B cell (primary cell): ENCODE measurements around the gene EXD1. TPM values are rescaled to one million over a fixed set of nuclear protein-coding genes. Genes with fewer than 3 reads are reported as not detected.

Experiments used
- ATAC-seq: fragments of 200-7000 bp; cut with Tn5 transposase; one replicate; pipeline ENCODE4 v1.10.0; 2021; ENCODE audit warnings: low read depth, mild to moderate bottlenecking, moderate number of reproducible peaks, moderate library complexity
- CTCF ChIA-PET: fragments of 350-600 bp; sonication (Branson Sonifier 250); formaldehyde crosslinking; loops from one replicate; lab custom pipeline; 2021; ENCODE audit warnings: antibody characterized with exemption, inconsistent platforms; lab: Charles Lee
- POLR2A ChIA-PET: fragments of 350-600 bp; sonication (Branson Sonifier 250); formaldehyde crosslinking; loops from one replicate; lab custom pipeline; 2021; ENCODE audit warnings: antibody characterized with exemption; lab: Charles Lee
- DNase-seq: peaks from one replicate; pipeline ENCODE4 v3.0.0; 2013
- H2AFZ ChIP-seq: 2 replicates; pipeline ENCODE4 v1.6.1; 2012; ENCODE audit warnings: mild to moderate bottlenecking, low read depth, low read length; ENCODE audit not compliant: insufficient read depth, poor library complexity, severe bottlenecking
- H3K27ac ChIP-seq, 2 donors: 1 replicate in 1 of 2; 2 replicates in 1 of 2; pipeline ENCODE4 v1.5.1; 2012 to 2013; ENCODE audit warnings: low read length in 2 of 2, mild to moderate bottlenecking in 2 of 2, moderate library complexity in 1 of 2
- H3K27me3 ChIP-seq, 4 experiments: fragments of 200-600 bp in 1 of 4; sonication (generic) in 1 of 4; replicated peaks in 1 of 4; 1 replicate in 2 of 4; 2 replicates in 2 of 4; pipeline versions ENCODE4 v1.6.1 to v1.7.0; 2013 to 2016; ENCODE audit warnings: low read length in 3 of 4, mild to moderate bottlenecking in 2 of 4, mixed read lengths in 1 of 4, moderate library complexity in 1 of 4; ENCODE audit not compliant: insufficient read depth in 4 of 4, control insufficient read depth in 3 of 4; ENCODE audit errors: control extremely low read depth in 1 of 4
- H3K36me3 ChIP-seq, 2 experiments: replicated peaks in 1 of 2; 1 replicate in 1 of 2; 2 replicates in 1 of 2; pipeline versions ENCODE4 v1.6.1 to v1.7.1; 2013; ENCODE audit warnings: low read length in 1 of 2; ENCODE audit not compliant: insufficient read depth in 2 of 2, control insufficient read depth in 1 of 2; ENCODE audit errors: control extremely low read depth in 1 of 2, extremely low read depth in 1 of 2
- H3K4me1 ChIP-seq, 2 donors: fragments of 200-600 bp in 1 of 2; sonication (generic) in 1 of 2; 1 replicate in 1 of 2; 2 replicates in 1 of 2; pipeline versions ENCODE4 v1.5.1 to v1.6.1; 2013 to 2017; ENCODE audit warnings: low read length in 2 of 2; ENCODE audit not compliant: control insufficient read depth in 2 of 2, insufficient read depth in 2 of 2
- H3K4me2 ChIP-seq: replicated peaks from 2 replicates; pipeline ENCODE3; 2012; ENCODE audit warnings: mild to moderate bottlenecking, low read depth, low read length; ENCODE audit not compliant: poor library complexity, severe bottlenecking
- H3K4me3 ChIP-seq, 5 experiments: fragments of 200-600 bp in 1 of 5; sonication (generic) in 1 of 5; 1 replicate in 3 of 5; 2 replicates in 2 of 5; pipeline versions ENCODE4 v1.5.1 to v1.7.0; 2011 to 2016; ENCODE audit warnings: low read length in 4 of 5, mild to moderate bottlenecking in 4 of 5, low read depth in 2 of 5, control low read depth in 1 of 5, moderate library complexity in 1 of 5; ENCODE audit not compliant: insufficient read depth in 1 of 5; ENCODE audit errors: control extremely low read depth in 1 of 5, extremely low read depth in 1 of 5
- H3K79me2 ChIP-seq: fragments of 200-600 bp; sonication (generic); one replicate; pipeline ENCODE4 v1.6.0; 2016; ENCODE audit warnings: low read length; ENCODE audit not compliant: control insufficient read depth, insufficient read depth
- H3K9ac ChIP-seq: fragments of 200-600 bp; sonication (generic); 2 replicates; pipeline ENCODE4 v1.6.1; 2017; ENCODE audit warnings: mild to moderate bottlenecking, low read length, moderate library complexity
- H3K9me3 ChIP-seq, 3 donors: one replicate each; pipeline versions ENCODE4 v1.6.1 to v1.7.1; 2013; ENCODE audit warnings: low read length in 2 of 3; ENCODE audit not compliant: control insufficient read depth in 2 of 3, insufficient read depth in 1 of 3; ENCODE audit errors: control extremely low read depth in 1 of 3
- H4K20me1 ChIP-seq: 2 replicates; pipeline ENCODE4 v1.6.0; 2012; ENCODE audit warnings: mild to moderate bottlenecking, low read length; ENCODE audit not compliant: insufficient read depth, control insufficient read depth, poor library complexity, severe bottlenecking
- H3K27ac Mint-ChIP-seq: one replicate; pipeline ENCODE4 v1.8.0; 2021; ENCODE audit warnings: mixed read lengths
- H3K27me3 Mint-ChIP-seq: one replicate; pipeline ENCODE4 v1.8.0; 2021; ENCODE audit warnings: mixed read lengths
- H3K4me1 Mint-ChIP-seq: one replicate; pipeline ENCODE4 v1.8.0; 2021; ENCODE audit warnings: mixed read lengths
- H3K4me3 Mint-ChIP-seq: one replicate; pipeline ENCODE4 v1.8.0; 2021; ENCODE audit warnings: mixed read lengths
- H3K9me3 Mint-ChIP-seq: one replicate; pipeline ENCODE4 v1.8.0; 2022; ENCODE audit warnings: mixed read lengths; ENCODE audit not compliant: insufficient read depth
- CTCF ChIP-seq: fragments of 200-600 bp; IDR thresholded peaks from one replicate; pipeline ENCODE4 v1.8.0; 2022; ENCODE audit warnings: antibody characterized with exemption, mild to moderate bottlenecking
- EZH2 ChIP-seq: IDR thresholded peaks from 2 replicates; pipeline ENCODE4 v1.6.1; 2012; ENCODE audit warnings: borderline replicate concordance, low read depth, mild to moderate bottlenecking, moderate library complexity, low read length; ENCODE audit not compliant: insufficient read depth, poor library complexity, severe bottlenecking
- WGBS: methylation state at CpG from one replicate; pipeline ENCODE4 v1.1.5; 2013; ENCODE audit warnings: missing lambda C conversion rate; ENCODE audit not compliant: insufficient coverage; 5-methylcytosine and 5-hydroxymethylcytosine counted together
- intact Hi-C: fragments of 100-400 bp; cut with micrococcal nuclease; formaldehyde crosslinking; loops from one replicate; pipeline ENCODE4 v1.10.0; 2022
- polyA plus RNA-seq: library from polyadenylated mRNA; depleted of rRNA; stranded (reverse); fragments of >200 nt; gene quantifications from 2 replicates; pipeline ENCODE4 v1.2.3, GENCODE V29; 2012
- total RNA-seq, 2 donors: library from RNA; stranded (reverse); fragments of 120-200 nt in 1 of 2; gene quantifications; 1 replicate in 1 of 2; 2 replicates in 1 of 2; pipeline versions ENCODE4 v1.2.3 to v1.2.4, GENCODE V29; 2013 to 2022

Gene EXD1
- total and polyA plus RNA-seq, 2 donors (not counting 1 experiment from before 2014, with no cell fraction given): not detected

- Histone ChIP-seq H4K20me1 (no peaks in the 10 kb centered on the region), H3K4me2 (no peak overlapping the region), H2AFZ (no peak overlapping the region), H3K27ac (no peak overlapping the region), H3K36me3 (no peaks in the 10 kb centered on the region), H3K4me3 (no peak overlapping the region), H3K79me2 (no peaks in the 10 kb centered on the region), H3K9ac (no peak overlapping the region), H3K4me1 (no peaks in the 10 kb centered on the region), H3K27me3 (peaks cover 0 to 2% (median 0%) of the 10 kb centered on the region in 4 experiments), H3K9me3 (no peaks in the 10 kb centered on the region)
- CTCF ChIA-PET: no interaction called here
- intact Hi-C loops: no loop called here
- H3K9me3 Mint-ChIP-seq: no peaks in the 10 kb centered on the region
- ATAC-seq (no peak), DNase-seq (no peak)
- no CpG with 5 or more reads among the region's 1 CpG for WGBS
- H3K4me3 Mint-ChIP-seq: no peak overlapping the region
- no peak overlapping the region for H3K27ac Mint-ChIP-seq
- TF ChIP-seq EZH2: no peak
- TF ChIP-seq CTCF: no peak
- POLR2A ChIA-PET: no interaction called here
- H3K4me1 Mint-ChIP-seq: no peaks in the 10 kb centered on the region
- H3K27me3 Mint-ChIP-seq: peaks cover 7% of the 10 kb centered on the region
Observed at GRCh38 chr15:41161736-41162135, 68.8 kb downstream of the EXD1 start.

- intact Hi-C loops: no loop called here
- Histone ChIP-seq H3K4me1 (no peaks in the 10 kb centered on the region), H3K79me2 (no peaks in the 10 kb centered on the region), H3K36me3 (no peaks in the 10 kb centered on the region), H3K9me3 (no peaks in the 10 kb centered on the region), H3K4me2 (no peak overlapping the region), H3K9ac (no peak overlapping the region), H4K20me1 (no peaks in the 10 kb centered on the region), H2AFZ (no peak overlapping the region), H3K27me3 (peaks cover 0 to 2% (median 0%) of the 10 kb centered on the region in 4 experiments), H3K27ac (no peak overlapping the region), H3K4me3 (no peak overlapping the region)
- POLR2A ChIA-PET: no interaction called here
- ATAC-seq (no peak), DNase-seq (no peak)
- TF ChIP-seq EZH2 (no peak), CTCF (no peak)
- Mint-ChIP-seq H3K9me3 (no peaks in the 10 kb centered on the region), H3K27ac (no peak overlapping the region), H3K4me1 (no peaks in the 10 kb centered on the region), H3K4me3 (no peak overlapping the region), H3K27me3 (peaks cover 7% of the 10 kb centered on the region)
- WGBS: 75% methylated on average over 1 of the region's 6 CpGs
- CTCF ChIA-PET: no interaction called here
Observed at GRCh38 chr15:41161336-41161735, 69.2 kb downstream of the EXD1 start.
